Adrenal gland (tissue), 5 donors: ENCODE data around the gene ALDH3B1.

Source experiments
- CTCF ChIP-seq, 6 experiments: fragments of 450-650 bp in 4 of 6; fragments of 200-600 bp in 2 of 6; sonication (generic) in 1 of 6; IDR thresholded peaks; 1 replicate in 5 of 6; 2 replicates in 1 of 6; pipeline versions ENCODE4 v1.5.1 to v1.8.0; 2016 to 2021; ENCODE audit warnings: antibody characterized with exemption in 6 of 6, mild to moderate bottlenecking in 2 of 6, moderate library complexity in 1 of 6
- POLR2A ChIP-seq, 2 donors: fragments of 450-650 bp; IDR thresholded peaks; one replicate each; pipeline ENCODE4 v1.6.1; 2017; ENCODE audit warnings: antibody characterized with exemption in 2 of 2, mild to moderate bottlenecking in 2 of 2, moderate library complexity in 1 of 2
- donor health status: DM: no; HTN: no; CAD: no.

- TF ChIP-seq CTCF (IDR thresholded peaks at IDR 0.05) (no peak), POLR2A (IDR thresholded peaks at IDR 0.05) (no peak)
Measured at GRCh38 chr11:68044145-68044813, 34.2 kb downstream of the ALDH3B1 start.
